HEK293 (cell line): Measurements from ENCODE around the gene TPM1.
A peak's percentile ranks its signal among the peaks of the same experiment; 100 is the strongest.

Experiments
- CTCF ChIA-PET: fragments of 350-600 bp; formaldehyde crosslinking; extraction: SDS; loops from one replicate; lab custom pipeline; 2021; ENCODE audit warnings: antibody characterized with exemption; lab: Yijun Ruan, JAX
- POLR2A ChIA-PET: fragments of 300-600 bp; formaldehyde crosslinking; extraction: SDS; loops from one replicate; lab custom pipeline; 2020; ENCODE audit warnings: antibody characterized with exemption, inconsistent platforms; lab: Yijun Ruan, JAX
- H3K27ac ChIP-seq: fragments of 200-500 bp; sonication (Bioruptor generic); 2 replicates; pipeline ENCODE4 v1.5.1; 2014; ENCODE audit warnings: low read depth, low read length, control low read depth, inconsistent platforms; ENCODE audit errors: extremely low read depth
- H3K36me3 ChIP-seq, 2 experiments: fragments of 200-500 bp in 1 of 2; sonication (Bioruptor generic) in 1 of 2; 1 replicate in 1 of 2; 2 replicates in 1 of 2; pipeline ENCODE4 v1.5.1; 2014 to 2017; ENCODE audit warnings: inconsistent platforms in 2 of 2, low read length in 2 of 2; ENCODE audit not compliant: control insufficient read depth in 2 of 2, insufficient read depth in 1 of 2
- H3K4me1 ChIP-seq: fragments of 200-500 bp; sonication (Bioruptor generic); 2 replicates; pipeline ENCODE4 v1.5.1; 2014; ENCODE audit warnings: mild to moderate bottlenecking, low read length, inconsistent platforms; ENCODE audit not compliant: control insufficient read depth, insufficient read depth
- H3K4me3 ChIP-seq: 2 replicates; pipeline ENCODE4 v1.5.1; 2011; ENCODE audit warnings: low read depth, mild to moderate bottlenecking, control low read depth, low read length, moderate library complexity
- H3K9me3 ChIP-seq: fragments of 200-500 bp; sonication (Bioruptor generic); 2 replicates; pipeline ENCODE4 v1.5.1; 2014; ENCODE audit warnings: low read depth, low read length, inconsistent platforms; ENCODE audit not compliant: control insufficient read depth, insufficient read depth
- IKZF3 ChIP-seq: fragments of 450-650 bp; IDR thresholded peaks from 2 replicates; pipeline ENCODE4 v1.5.0; 2018; ENCODE audit warnings: missing biosample characterization, mild to moderate bottlenecking, missing genetic modification characterization, moderate library complexity
- KLF9 ChIP-seq: fragments of 450-650 bp; formaldehyde crosslinking; IDR thresholded peaks from 2 replicates; pipeline ENCODE4 v1.5.1; 2016; ENCODE audit warnings: missing biosample characterization, missing genetic modification characterization, low read depth
- OSR2 ChIP-seq: fragments of 450-650 bp; formaldehyde crosslinking; IDR thresholded peaks from 2 replicates; pipeline ENCODE4 v1.5.1; 2016; ENCODE audit warnings: missing biosample characterization, missing genetic modification characterization
- PRDM6 ChIP-seq: fragments of 450-650 bp; formaldehyde crosslinking; IDR thresholded peaks from 2 replicates; pipeline ENCODE4 v1.5.1; 2017; ENCODE audit warnings: missing biosample characterization, missing genetic modification characterization
- RBAK ChIP-seq: fragments of 450-650 bp; formaldehyde crosslinking; IDR thresholded peaks from 2 replicates; pipeline ENCODE4 v1.5.1; 2016; ENCODE audit warnings: missing biosample characterization, missing genetic modification characterization
- WT1 ChIP-seq: fragments of 450-650 bp; formaldehyde crosslinking; IDR thresholded peaks from 2 replicates; pipeline ENCODE4 v1.5.1; 2016; ENCODE audit warnings: missing biosample characterization, missing genetic modification characterization
- ZBTB17 ChIP-seq: fragments of 450-650 bp; formaldehyde crosslinking; IDR thresholded peaks from 2 replicates; pipeline ENCODE4 v1.5.1; 2016; ENCODE audit warnings: missing biosample characterization, missing genetic modification characterization
- ZBTB26 ChIP-seq: fragments of 450-650 bp; formaldehyde crosslinking; optimal IDR thresholded peaks from 2 replicates; pipeline ENCODE3; 2016; ENCODE audit warnings: missing biosample characterization, mild to moderate bottlenecking, missing genetic modification characterization
- ZFP69B ChIP-seq: fragments of 450-650 bp; formaldehyde crosslinking; IDR thresholded peaks from 2 replicates; pipeline ENCODE4 v1.5.1; 2016; ENCODE audit warnings: missing biosample characterization, missing genetic modification characterization
- ZNF140 ChIP-seq: fragments of 450-650 bp; formaldehyde crosslinking; IDR thresholded peaks from 2 replicates; pipeline ENCODE4 v1.5.1; 2016; ENCODE audit warnings: missing biosample characterization, missing genetic modification characterization
- ZNF157 ChIP-seq: fragments of 450-650 bp; formaldehyde crosslinking; IDR thresholded peaks from 2 replicates; pipeline ENCODE4 v1.5.1; 2016; ENCODE audit warnings: missing biosample characterization, missing genetic modification characterization
- ZNF2 ChIP-seq: fragments of 450-650 bp; formaldehyde crosslinking; IDR thresholded peaks from 2 replicates; pipeline ENCODE4 v1.5.1; 2016; ENCODE audit warnings: missing biosample characterization, missing genetic modification characterization
- ZNF341 ChIP-seq: fragments of 450-650 bp; formaldehyde crosslinking; IDR thresholded peaks from 2 replicates; pipeline ENCODE4; 2016; ENCODE audit warnings: low read depth, missing biosample characterization, missing genetic modification characterization
- ZNF362 ChIP-seq: fragments of 450-650 bp; formaldehyde crosslinking; IDR thresholded peaks from 2 replicates; pipeline ENCODE4 v1.5.1; 2016; ENCODE audit warnings: missing biosample characterization, missing genetic modification characterization
- ZNF394 ChIP-seq: fragments of 450-650 bp; formaldehyde crosslinking; IDR thresholded peaks from 2 replicates; pipeline ENCODE4 v1.5.1; 2016; ENCODE audit warnings: missing biosample characterization, missing genetic modification characterization, mild to moderate bottlenecking, moderate library complexity, borderline replicate concordance
- ZNF423 ChIP-seq: fragments of 450-650 bp; formaldehyde crosslinking; IDR thresholded peaks from 2 replicates; pipeline ENCODE4 v1.5.1; 2016; ENCODE audit warnings: missing biosample characterization, missing genetic modification characterization
- ZNF513 ChIP-seq: fragments of 450-650 bp; IDR thresholded peaks from 2 replicates; pipeline ENCODE4 v1.5.1; 2018; ENCODE audit warnings: missing biosample characterization, missing genetic modification characterization
- ZNF521 ChIP-seq: fragments of 450-650 bp; formaldehyde crosslinking; IDR thresholded peaks from 2 replicates; pipeline ENCODE4 v1.5.1; 2017; ENCODE audit warnings: missing biosample characterization, mild to moderate bottlenecking, missing genetic modification characterization
- ZNF558 ChIP-seq: fragments of 450-650 bp; formaldehyde crosslinking; IDR thresholded peaks from 2 replicates; pipeline ENCODE4 v1.5.1; 2016; ENCODE audit warnings: missing biosample characterization, missing genetic modification characterization
- ZNF585B ChIP-seq: fragments of 450-650 bp; formaldehyde crosslinking; IDR thresholded peaks from 2 replicates; pipeline ENCODE4 v1.5.1; 2016; ENCODE audit warnings: missing biosample characterization, missing genetic modification characterization
- ZNF670 ChIP-seq: fragments of 450-650 bp; formaldehyde crosslinking; IDR thresholded peaks from 2 replicates; pipeline ENCODE4 v1.5.1; 2016; ENCODE audit warnings: missing biosample characterization, missing genetic modification characterization, low read depth
- ZNF692 ChIP-seq: fragments of 450-650 bp; formaldehyde crosslinking; IDR thresholded peaks from 2 replicates; pipeline ENCODE4 v1.5.1; 2016; ENCODE audit warnings: missing biosample characterization, missing genetic modification characterization
- ZNF701 ChIP-seq: fragments of 450-650 bp; formaldehyde crosslinking; IDR thresholded peaks from 2 replicates; pipeline ENCODE4 v1.5.1; 2016; ENCODE audit warnings: missing biosample characterization, missing genetic modification characterization
- ZNF776 ChIP-seq: fragments of 450-650 bp; formaldehyde crosslinking; IDR thresholded peaks from 2 replicates; pipeline ENCODE4 v1.5.0; 2017; ENCODE audit warnings: missing biosample characterization, missing genetic modification characterization, borderline replicate concordance

The TPM1 gene

GRCh38 chr15:63013052-63013808 lies 29.3 kb upstream of the TPM1 start (continued):
- peak; percentile 88 for TF ChIP-seq PRDM6 (tag by site-specific recombination)
- TF ChIP-seq ZNF692 = peak; percentile 74
- no peak for TF ChIP-seq ZNF394 (tag by site-specific recombination)
- TF ChIP-seq OSR2 (tag by site-specific recombination) = peak; percentile 56; the same call in 1 of the 2 replicates
- no peak for TF ChIP-seq ZNF423 (tag by site-specific recombination)
- peak; percentile 35; the same call in 1 of the 2 replicates for TF ChIP-seq ZBTB17 (tag by site-specific recombination)
- TF ChIP-seq IKZF3 (tag by site-specific recombination) = peak; percentile 25; the same call in 1 of the 2 replicates

- Histone ChIP-seq H3K27ac (no peak overlapping the region), H3K4me1 (peaks cover 11% of the 10 kb centered on the region), H3K4me3 (no peak overlapping the region), H3K9me3 (no peaks in the 10 kb centered on the region), H3K36me3 (no peaks in the 10 kb centered on the region)
- ChIA-PET CTCF (interaction anchor here (0.5 to 0.7 kb wide), 2 partner anchors 19 to 87 kb away, joined by 3 read pairs; no protein-coding TSS in a partner anchor), POLR2A (no interaction called here)
- TF ChIP-seq ZNF157 (no peak), ZNF341 (no peak), ZNF585B (tag by site-specific recombination) (no peak), ZBTB26 (tag by site-specific recombination) (no peak), ZFP69B (tag by site-specific recombination) (no peak), ZNF513 (tag by site-specific recombination) (no peak), ZNF521 (tag by site-specific recombination) (no peak), ZNF423 (tag by site-specific recombination) (no peak)
Observed at GRCh38 chr15:63014578-63014977, 28.0 kb upstream of the TPM1 start.

- CTCF ChIA-PET = no interaction called here
- Histone ChIP-seq H3K4me1 (peaks cover 14% of the 10 kb centered on the region), H3K9me3 (no peaks in the 10 kb centered on the region), H3K27ac (no peak overlapping the region), H3K36me3 (no peaks in the 10 kb centered on the region), H3K4me3 (no peak overlapping the region)
- TF ChIP-seq RBAK (tag by site-specific recombination) (no peak), ZNF521 (tag by site-specific recombination) (no peak), ZNF701 (tag by site-specific recombination) (no peak), ZNF776 (tag by site-specific recombination) (no peak), ZNF2 (tag by site-specific recombination) (no peak), ZNF558 (tag by site-specific recombination) (no peak), KLF9 (tag by site-specific recombination) (no peak), ZNF140 (tag by site-specific recombination) (no peak), WT1 (tag by site-specific recombination) (no peak), ZNF670 (tag by site-specific recombination) (no peak), ZNF362 (no peak), ZBTB26 (tag by site-specific recombination) (no peak)
- POLR2A ChIA-PET = interaction anchor here (0.6 kb wide), 1 partner anchor 36 kb away, joined by 4 read pairs; no protein-coding TSS in a partner anchor
Observed at GRCh38 chr15:63015618-63016017, 26.9 kb upstream of the TPM1 start.
